HG03575 (cell line): ENCODE data around the gene SIPA1L3.
"Not testable (repeated sequence)": the region's sequence is repeated elsewhere in the genome, so short reads cannot be mapped to it uniquely, and the experiment has no call there.

Source experiments
- ATAC-seq: cut with Tn5 transposase; IDR thresholded peaks from one replicate; pipeline ENCODE4 v1.9.1; 2021; ENCODE audit not compliant: unreplicated experiment, insufficient number of reproducible peaks, low FRiP score; ENCODE audit errors: extremely low read depth

The SIPA1L3 gene, protein sequence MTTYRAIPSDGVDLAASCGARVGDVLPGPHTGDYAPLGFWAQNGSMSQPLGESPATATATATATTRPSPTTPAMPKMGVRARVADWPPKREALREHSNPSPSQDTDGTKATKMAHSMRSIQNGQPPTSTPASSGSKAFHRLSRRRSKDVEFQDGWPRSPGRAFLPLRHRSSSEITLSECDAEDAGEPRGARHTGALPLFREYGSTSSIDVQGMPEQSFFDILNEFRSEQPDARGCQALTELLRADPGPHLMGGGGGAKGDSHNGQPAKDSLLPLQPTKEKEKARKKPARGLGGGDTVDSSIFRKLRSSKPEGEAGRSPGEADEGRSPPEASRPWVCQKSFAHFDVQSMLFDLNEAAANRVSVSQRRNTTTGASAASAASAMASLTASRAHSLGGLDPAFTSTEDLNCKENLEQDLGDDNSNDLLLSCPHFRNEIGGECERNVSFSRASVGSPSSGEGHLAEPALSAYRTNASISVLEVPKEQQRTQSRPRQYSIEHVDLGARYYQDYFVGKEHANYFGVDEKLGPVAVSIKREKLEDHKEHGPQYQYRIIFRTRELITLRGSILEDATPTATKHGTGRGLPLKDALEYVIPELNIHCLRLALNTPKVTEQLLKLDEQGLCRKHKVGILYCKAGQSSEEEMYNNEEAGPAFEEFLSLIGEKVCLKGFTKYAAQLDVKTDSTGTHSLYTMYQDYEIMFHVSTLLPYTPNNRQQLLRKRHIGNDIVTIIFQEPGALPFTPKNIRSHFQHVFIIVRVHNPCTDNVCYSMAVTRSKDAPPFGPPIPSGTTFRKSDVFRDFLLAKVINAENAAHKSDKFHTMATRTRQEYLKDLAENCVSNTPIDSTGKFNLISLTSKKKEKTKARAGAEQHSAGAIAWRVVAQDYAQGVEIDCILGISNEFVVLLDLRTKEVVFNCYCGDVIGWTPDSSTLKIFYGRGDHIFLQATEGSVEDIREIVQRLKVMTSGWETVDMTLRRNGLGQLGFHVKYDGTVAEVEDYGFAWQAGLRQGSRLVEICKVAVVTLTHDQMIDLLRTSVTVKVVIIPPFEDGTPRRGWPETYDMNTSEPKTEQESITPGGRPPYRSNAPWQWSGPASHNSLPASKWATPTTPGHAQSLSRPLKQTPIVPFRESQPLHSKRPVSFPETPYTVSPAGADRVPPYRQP (N-terminal part only)

DNA sequence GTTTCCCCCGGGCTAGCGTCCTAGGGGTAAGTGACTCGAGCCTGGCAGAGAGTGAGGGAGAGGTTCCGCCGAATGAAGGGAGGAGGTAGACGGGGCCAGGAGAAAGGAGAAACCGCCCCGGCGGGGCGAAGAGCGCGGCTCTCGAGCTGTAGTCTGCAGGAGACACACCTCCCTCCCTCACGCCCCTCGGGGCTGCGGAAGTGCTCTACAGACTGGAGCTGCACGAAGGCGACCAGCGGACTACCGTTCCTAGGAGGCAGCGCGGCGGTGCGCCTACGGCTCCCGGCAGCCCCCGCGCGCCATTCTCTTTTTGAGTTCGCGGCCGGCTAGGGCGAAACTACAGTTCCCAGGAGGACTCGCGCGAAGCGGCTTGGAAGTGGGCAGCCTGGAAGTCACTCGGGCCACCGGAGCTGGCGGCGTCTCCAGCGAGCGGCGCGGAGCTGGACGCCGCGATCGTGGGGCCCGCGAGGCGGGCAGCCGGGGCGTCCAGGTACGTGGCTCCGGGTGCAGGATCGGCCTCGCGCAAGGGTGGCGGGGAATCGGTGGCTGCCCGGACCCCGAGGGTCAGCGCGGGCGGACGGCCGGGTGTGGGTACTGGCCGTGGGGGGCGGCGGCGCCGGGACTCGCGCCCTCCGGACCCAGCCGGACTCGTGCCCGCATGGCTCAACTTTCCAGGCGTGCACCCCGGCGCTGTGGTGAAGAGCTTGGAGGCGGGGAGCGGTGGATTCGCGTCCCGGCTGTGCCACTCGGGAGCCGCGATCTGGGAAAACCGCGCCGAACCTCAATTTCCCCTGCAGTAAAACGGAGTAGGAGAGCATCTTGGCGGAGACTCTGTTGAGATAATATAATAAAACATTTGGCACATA is at the start of gene SIPA1L3:
Gene SIPA1L3, plus strand, starts transcription at position 340 of the 866 bp plus-strand sequence. CDS start 174,358 bp downstream, outside the sequence.
- peak; percentile 33 for ATAC-seq

DNA sequence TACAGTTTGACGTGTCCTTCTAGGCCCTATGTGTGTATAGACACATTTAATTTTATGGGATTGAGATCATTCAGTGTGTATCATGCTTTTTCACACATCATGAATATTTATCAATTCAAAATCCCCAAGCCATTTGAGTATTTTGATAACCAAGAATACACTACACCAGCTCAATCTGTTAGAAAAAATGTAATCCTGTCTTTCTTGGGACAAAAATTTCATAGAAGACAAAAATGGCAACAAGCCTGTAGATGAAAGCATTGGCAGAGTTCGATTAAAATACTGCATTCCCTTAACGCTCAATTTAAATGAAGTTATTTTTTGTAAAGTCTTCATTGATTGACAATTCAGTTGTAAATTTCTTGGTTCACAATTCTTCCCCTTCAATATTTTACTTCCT is 42.5 kb upstream of the SIPA1L3 start:
- no peak for ATAC-seq

- not testable (repeated sequence) for ATAC-seq
These were observed 41.1 kb upstream of the SIPA1L3 start for GRCh38 chr19:37865930-37866329.

- ATAC-seq = no peak
These were observed 39.2 kb upstream of the SIPA1L3 start for GRCh38 chr19:37867831-37868230.

DNA sequence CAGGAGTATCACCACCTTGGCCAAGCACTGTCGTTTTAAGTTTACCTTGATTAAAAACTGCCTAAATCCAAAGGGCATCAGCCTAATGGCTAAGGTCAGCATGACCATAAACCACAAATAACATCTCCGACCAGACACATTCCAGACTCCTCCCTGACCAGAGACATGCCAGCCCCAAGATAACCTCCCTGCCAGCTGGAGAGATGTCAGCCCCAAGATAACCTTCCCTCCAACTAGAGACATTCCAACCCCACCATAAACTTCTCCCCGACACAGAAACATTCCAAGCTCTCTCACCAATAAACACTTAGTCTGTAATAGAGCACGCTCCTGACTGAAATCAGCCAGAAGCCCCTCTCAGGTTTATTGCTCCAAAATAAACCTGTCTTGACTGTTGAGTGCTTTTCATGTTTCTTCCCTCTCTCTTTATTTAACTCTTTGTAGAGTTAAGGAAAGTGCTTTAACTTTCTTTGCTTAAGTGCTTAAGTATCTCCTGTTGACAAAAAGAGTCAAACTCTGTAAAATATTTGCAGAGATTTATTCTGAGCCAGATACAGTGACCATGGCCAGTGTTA is 37.2 kb upstream of the SIPA1L3 start:
- ATAC-seq = no peak

- ATAC-seq = no peak
These were observed 34.6 kb upstream of the SIPA1L3 start for GRCh38 chr19:37872383-37872782.

- ATAC-seq = no peak
These were observed 32.2 kb upstream of the SIPA1L3 start for GRCh38 chr19:37874784-37875183.

- no peak for ATAC-seq
These were observed 31.0 kb upstream of the SIPA1L3 start for GRCh38 chr19:37876032-37876431.

- no peak for ATAC-seq
These were observed 29.9 kb upstream of the SIPA1L3 start for GRCh38 chr19:37877147-37877546.

DNA sequence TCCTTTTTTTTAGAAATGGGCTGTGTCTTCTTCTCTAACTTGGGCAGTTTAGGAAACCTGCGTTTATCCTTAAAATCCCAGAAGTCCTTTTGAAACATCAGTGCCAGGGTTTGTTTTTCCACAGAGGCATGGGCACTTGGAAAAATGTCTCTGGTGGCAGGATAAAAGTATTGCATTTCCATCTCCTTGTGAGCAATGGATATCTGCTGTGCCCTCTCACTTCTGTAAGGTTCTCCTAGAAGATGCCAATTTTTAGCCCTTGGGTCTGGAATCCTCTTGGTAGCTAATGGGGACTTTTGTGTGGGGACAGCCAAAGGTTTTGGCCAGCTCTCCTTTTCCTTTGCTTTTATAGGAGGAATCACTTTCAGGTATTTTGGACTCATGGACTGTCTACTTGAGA is 21.6 kb upstream of the SIPA1L3 start:
- ATAC-seq = no peak

DNA sequence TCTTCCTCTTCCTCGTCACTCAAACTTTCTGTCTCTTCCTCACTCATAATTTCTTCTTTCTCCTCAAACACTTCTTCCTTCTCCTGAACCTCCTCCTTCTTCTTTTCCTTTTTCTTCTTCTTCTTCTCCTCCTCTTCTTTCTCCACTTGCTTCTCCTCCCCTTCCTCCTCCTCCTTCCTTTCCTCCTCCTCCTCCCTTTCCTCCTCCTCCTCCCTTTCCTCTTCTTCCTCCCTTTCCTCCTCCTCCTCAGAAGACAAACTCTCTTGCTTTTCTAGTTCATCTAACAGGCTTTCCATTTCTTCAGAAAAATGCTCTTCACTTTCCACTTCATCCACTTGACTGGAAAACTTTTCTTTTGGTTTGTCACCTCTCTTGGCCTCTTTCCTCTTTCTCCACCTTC is 20.4 kb upstream of the SIPA1L3 start:
- no peak for ATAC-seq

DNA sequence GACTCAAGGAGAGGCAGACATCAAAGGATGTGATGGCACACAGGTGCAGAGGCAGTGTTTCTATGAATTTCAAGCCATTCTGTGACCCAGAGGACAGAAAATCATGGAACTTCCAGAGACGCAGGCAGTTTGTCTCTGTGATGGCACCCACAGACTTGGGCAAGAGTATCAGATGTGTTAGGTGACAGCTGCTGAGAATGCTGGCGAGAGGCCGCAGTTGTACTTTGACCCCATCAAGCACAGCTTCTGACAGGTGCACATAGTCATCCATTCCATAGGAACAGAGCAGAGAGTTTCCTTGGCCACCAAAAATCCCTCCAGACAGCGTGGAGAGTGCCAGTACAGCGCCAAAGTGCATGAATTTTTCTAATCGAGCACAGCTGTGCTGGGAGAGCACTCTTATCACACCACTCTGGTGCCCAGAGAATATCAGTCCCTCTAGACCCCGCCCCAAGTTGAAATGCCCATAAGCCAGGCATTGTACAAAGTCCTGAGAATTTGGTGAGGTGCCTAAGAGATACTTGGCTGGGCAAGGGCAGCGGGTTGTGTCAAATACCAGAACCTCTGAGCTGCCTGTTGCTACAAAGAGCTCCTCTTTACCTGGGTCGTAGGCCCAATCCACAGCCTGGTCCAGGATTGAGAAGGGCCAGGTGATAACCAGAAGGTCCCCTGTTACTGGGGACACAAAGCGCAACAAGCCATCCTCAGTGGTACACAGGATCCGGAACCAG is 13.0 kb upstream of the SIPA1L3 start:
- no peak for ATAC-seq

GRCh38 chr19:37896180-37896579 is 10.8 kb upstream of the SIPA1L3 start:
- no peak for ATAC-seq

GRCh38 chr19:37899453-37899852 is 7.6 kb upstream of the SIPA1L3 start:
- no peak for ATAC-seq

DNA sequence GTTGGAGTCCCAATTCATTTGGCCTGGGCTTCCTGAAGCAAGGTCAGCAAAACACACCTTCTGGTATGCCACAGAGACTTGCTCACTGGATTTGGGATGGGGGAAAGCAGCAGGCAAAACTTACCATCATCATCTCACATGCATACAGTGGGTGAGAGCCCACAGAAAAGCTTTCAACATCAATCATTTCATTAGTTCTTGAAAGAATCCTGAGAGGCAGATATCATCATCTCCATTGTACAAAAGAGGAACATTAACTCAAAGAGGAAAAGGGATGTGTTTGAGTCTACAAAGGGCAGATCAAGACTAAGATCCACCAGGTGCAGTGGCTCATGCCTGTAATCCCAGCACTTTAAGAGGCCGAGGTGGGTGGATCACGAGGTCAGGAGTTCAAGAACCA is 7.0 kb upstream of the SIPA1L3 start:
- no peak for ATAC-seq

GRCh38 chr19:37902668-37903067 is 4.3 kb upstream of the SIPA1L3 start:
- ATAC-seq = no peak

DNA sequence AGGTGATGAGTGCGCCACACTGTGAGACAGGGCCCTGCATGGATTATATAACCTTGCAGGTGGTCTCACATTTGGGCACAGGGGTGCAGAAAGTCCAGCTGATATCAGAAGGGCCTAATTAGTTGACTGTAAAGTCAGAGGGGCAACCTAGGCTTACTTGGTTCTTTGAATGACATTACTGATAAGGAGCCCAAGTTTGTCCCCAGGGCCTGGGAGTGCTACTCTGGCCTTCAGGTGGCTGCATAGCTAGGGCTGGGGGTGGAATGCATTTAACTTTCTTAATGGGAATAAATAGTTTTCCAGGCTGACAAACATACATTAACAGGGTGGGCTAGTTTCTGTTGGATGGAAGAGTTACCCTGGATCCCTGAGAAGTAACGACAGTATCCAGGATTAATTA is 3.9 kb upstream of the SIPA1L3 start:
- no peak for ATAC-seq
